H1 (cell line): ENCODE measurements around the gene ZNF763. TPM values are rescaled to one million over a fixed set of nuclear protein-coding genes. Genes with fewer than 3 reads are reported as not detected.

ENCODE experiments used
- GTF2F1 ChIP-seq: IDR thresholded peaks from 2 replicates; pipeline ENCODE4 v1.6.1; 2012; ENCODE audit warnings: low read depth, low read length, improper control_type of control experiment, borderline replicate concordance
- HDAC6 ChIP-seq: IDR thresholded peaks from one replicate; pipeline ENCODE4 v1.7.1; 2012; ENCODE audit warnings: low read depth, mild to moderate bottlenecking, inconsistent platforms, low read length, moderate library complexity
- NRF1 ChIP-seq: IDR thresholded peaks from 2 replicates; pipeline ENCODE4 v1.6.1; 2011; ENCODE audit warnings: mild to moderate bottlenecking, low read depth, low read length, improper control_type of control experiment
- SRF ChIP-seq: IDR thresholded peaks from 2 replicates; pipeline ENCODE4 v1.6.1; 2011; ENCODE audit warnings: mild to moderate bottlenecking, low read depth, low read length, moderate library complexity
- TBP ChIP-seq: IDR thresholded peaks from 2 replicates; pipeline ENCODE4 v1.6.1; 2011; ENCODE audit warnings: low read depth, low read length, improper control_type of control experiment
- polyA plus RNA-seq, 7 experiments: library from polyadenylated mRNA; depleted of rRNA in 3 of 7; stranded (reverse) in 5 of 7; unstranded in 2 of 7; fragments of >200 nt in 5 of 7; fragments of 200-250 nt in 2 of 7; gene quantifications; 1 replicate in 5 of 7; 2 replicates in 1 of 7; 4 replicates in 1 of 7; pipeline versions ENCODE4 v1.2.1 to v1.2.3, GENCODE V29; 2011 to 2013; ENCODE audit warnings: missing spikeins in 2 of 7, mixed read lengths in 2 of 7
- total RNA-seq: library from RNA; stranded (reverse); fragmentation: NEBNext Ultra II Directional; extraction: Animal tissue kit (Norgen Biotek cat#: 25700); gene quantifications from 2 replicates; pipeline ENCODE4 v1.2.1, GENCODE V29; 2021

The ZNF763 gene
- total and polyA plus RNA-seq, 2 of the 8 experiments (the other 6 are each of a cell fraction or from before 2014, with no cell fraction given), result 0.39 to 1.7 TPM

- TF ChIP-seq NRF1 (no peak), SRF (no peak), GTF2F1 (no peak), TBP (no peak), HDAC6 (no peak)
Observed at GRCh38 chr19:11927227-11927626, 37.6 kb upstream of the ZNF763 start (continued).
